ENCODE measurements around the gene DOK3. TPM values are rescaled to one million over a fixed set of nuclear protein-coding genes. Genes with fewer than 3 reads are reported as not detected.

DOK3 gene
- polyA plus RNA-seq, 3 donors: 62.8 to 196 (median 98.3) TPM

GRCh38 chr5:177458912-177459350 is 50.7 kb downstream of the DOK3 start:
- peaks cover 3 to 22% (median 19%) of the 10 kb centered on the region in 3 donors for H3K27me3 Mint-ChIP-seq (ENCODE audit: low read depth in 3 of 3)
- peaks cover 0 to 3% of the 10 kb centered on the region in 2 donors for H3K27me3 ChIP-seq (ENCODE audit: control insufficient read depth in 2 of 2, insufficient read depth in 2 of 2, low read length in 2 of 2)
- TF ChIP-seq CTCF (IDR thresholded peaks at IDR 0.05): no peak
- H3K79me2 ChIP-seq (ENCODE audit: insufficient read depth, low read length): no peaks in the 10 kb centered on the region
- no peak for DNase-seq
- no peak overlapping the region for H3K4me3 Mint-ChIP-seq
- H3K36me3 ChIP-seq (replicated peaks in 1 of 2; ENCODE audit: control insufficient read depth in 1 of 2, insufficient read depth in 2 of 2, low read length in 2 of 2): no peaks in the 10 kb centered on the region
- H3K36me3 Mint-ChIP-seq: peaks cover 2 to 4% of the 10 kb centered on the region in 2 donors
- no peak overlapping the region for H3K4me2 ChIP-seq (replicated peaks; ENCODE audit: extremely low read depth, low read length, poor library complexity, severe bottlenecking)
- H3K27ac Mint-ChIP-seq: peak overlapping the region in 2 of 7 donors; percentile 8 to 25
- peaks cover 52 to 61% of the 10 kb centered on the region in 2 donors for H3K4me1 ChIP-seq (ENCODE audit: control insufficient read depth in 1 of 2, insufficient read depth in 2 of 2, low read length in 2 of 2)
- 98% methylated on average over 11 of the region's 14 CpGs for WGBS (ENCODE audit: insufficient coverage)
- peaks cover 39% of the 10 kb centered on the region for H3K4me1 Mint-ChIP-seq
- no peak overlapping the region for H2AFZ ChIP-seq (ENCODE audit: insufficient read depth, low read depth, low read length, poor library complexity, severe bottlenecking)
- no peak overlapping the region for H3K27ac ChIP-seq (ENCODE audit: low read depth in 1 of 2, low read length in 2 of 2)
- peaks cover 0 to 7% (median 0%) of the 10 kb centered on the region in 7 donors for H3K9me3 Mint-ChIP-seq
- no peak overlapping the region for H3K4me3 ChIP-seq (replicated peaks in 1 of 3; ENCODE audit: low read depth in 2 of 3, low read length in 3 of 3)
- H4K20me1 ChIP-seq (ENCODE audit: insufficient read depth, low read length): peaks cover 9% of the 10 kb centered on the region
- no peaks in the 10 kb centered on the region for H3K9me3 ChIP-seq (replicated peaks in 1 of 2; ENCODE audit: control insufficient read depth in 1 of 2, insufficient read depth in 1 of 2, low read length in 2 of 2)
- intact Hi-C loops (cut with micrococcal nuclease): loop anchor here (5.0 kb wide), 2 partner anchors 38 to 152 kb away; partner anchors contain the start of gene PDLIM7 (in 1 of the 2)
- no peak overlapping the region for H3K9ac ChIP-seq (ENCODE audit: insufficient read depth, low read length, poor library complexity, severe bottlenecking)

- peaks cover 41% of the 10 kb centered on the region for H3K4me1 Mint-ChIP-seq
- H3K27me3 Mint-ChIP-seq (ENCODE audit: low read depth in 3 of 3): peaks cover 9 to 28% (median 28%) of the 10 kb centered on the region in 3 donors
- Histone ChIP-seq H4K20me1 (ENCODE audit: insufficient read depth, low read length) (peaks cover 9% of the 10 kb centered on the region), H3K27me3 (ENCODE audit: control insufficient read depth in 2 of 2, insufficient read depth in 2 of 2, low read length in 2 of 2) (peaks cover 0 to 11% of the 10 kb centered on the region in 2 donors), H2AFZ (ENCODE audit: insufficient read depth, low read depth, low read length, poor library complexity, severe bottlenecking) (no peak overlapping the region), H3K36me3 (replicated peaks in 1 of 2; ENCODE audit: control insufficient read depth in 1 of 2, insufficient read depth in 2 of 2, low read length in 2 of 2) (no peaks in the 10 kb centered on the region), H3K4me3 (replicated peaks in 1 of 3; ENCODE audit: low read depth in 2 of 3, low read length in 3 of 3) (no peak overlapping the region), H3K4me1 (ENCODE audit: control insufficient read depth in 1 of 2, insufficient read depth in 2 of 2, low read length in 2 of 2) (peaks cover 55 to 63% of the 10 kb centered on the region in 2 donors), H3K79me2 (ENCODE audit: insufficient read depth, low read length) (no peaks in the 10 kb centered on the region), H3K27ac (ENCODE audit: low read depth in 1 of 2, low read length in 2 of 2) (no peak overlapping the region), H3K4me2 (replicated peaks; ENCODE audit: extremely low read depth, low read length, poor library complexity, severe bottlenecking) (no peak overlapping the region), H3K9ac (ENCODE audit: insufficient read depth, low read length, poor library complexity, severe bottlenecking) (no peak overlapping the region), H3K9me3 (replicated peaks in 1 of 2; ENCODE audit: control insufficient read depth in 1 of 2, insufficient read depth in 1 of 2, low read length in 2 of 2) (no peaks in the 10 kb centered on the region)
- H3K36me3 Mint-ChIP-seq: peaks cover 2 to 4% of the 10 kb centered on the region in 2 donors
- intact Hi-C loops (cut with micrococcal nuclease): loop anchor here (2.0 to 5.0 kb wide), 3 partner anchors 37 to 151 kb away; partner anchors contain the start of gene PDLIM7 (in 1 of the 2)
- TF ChIP-seq CTCF (IDR thresholded peaks at IDR 0.05): peak; percentile 10
- peak overlapping the region in 4 of 7 donors; percentile 8 to 88 (median 22) for H3K27ac Mint-ChIP-seq
- H3K9me3 Mint-ChIP-seq: peaks cover 0 to 8% (median 0%) of the 10 kb centered on the region in 7 donors
- WGBS (ENCODE audit: insufficient coverage): 96% methylated on average over 16 of the region's 20 CpGs
- DNase-seq: no peak
- peak overlapping the region in 1 of 2 donors; percentile 27 for H3K4me3 Mint-ChIP-seq
These were observed 51.6 kb downstream of the DOK3 start for GRCh38 chr5:177457852-177458681.

Measured in CD14-positive monocyte (primary cell).